ENCODE results near the gene SLC9A9. TPM values are rescaled to one million over a fixed set of nuclear protein-coding genes. Genes with fewer than 3 reads are reported as not detected.

The SLC9A9 gene
- total RNA-seq, 4 donors from 2014 or later = 13.4 to 15.0 (median 14.4) TPM

DNA sequence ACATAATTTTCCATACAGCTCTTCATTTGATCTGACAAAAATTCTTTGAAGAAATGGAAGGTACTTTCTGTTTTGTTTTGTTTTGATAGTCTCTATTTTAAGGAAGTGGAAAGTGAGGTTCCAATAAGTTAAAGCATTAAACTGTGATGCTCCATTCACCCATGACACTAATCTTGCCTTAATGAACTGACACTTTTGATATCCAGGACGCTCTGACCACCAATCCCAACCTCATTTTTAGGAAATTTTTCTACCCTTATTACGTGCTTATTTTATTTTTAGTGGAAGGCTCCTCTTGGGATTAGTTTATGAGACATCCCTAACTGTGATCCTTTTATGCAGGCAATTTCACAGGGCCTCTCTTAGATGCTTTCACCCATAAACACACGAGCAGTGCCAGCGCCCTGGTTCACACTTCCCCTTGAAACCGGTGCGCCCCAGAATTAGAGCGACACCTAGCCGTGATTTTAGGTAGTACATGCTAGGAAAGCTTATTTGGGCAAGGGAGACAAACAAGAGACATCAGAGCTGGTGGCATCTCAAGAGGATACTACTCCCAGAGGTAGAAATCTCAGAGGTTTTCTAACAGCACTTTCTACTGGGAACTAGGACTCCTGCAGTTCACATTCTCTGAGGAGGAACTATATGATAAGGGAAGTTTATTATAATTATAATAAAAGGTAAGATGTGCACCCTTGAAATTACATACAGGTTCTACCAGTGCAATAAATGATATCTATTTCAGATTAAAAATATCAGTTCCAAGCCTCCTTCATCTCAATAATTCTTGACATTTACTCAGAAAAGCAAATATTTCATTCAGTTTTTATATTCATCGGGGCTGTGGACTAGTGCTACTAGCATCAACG, 173.9 kb downstream of the SLC9A9 start:
- peak; percentile 93 for DNase-seq (ENCODE audit: extremely low spot score)
- H3K36me3 ChIP-seq = no peaks in the 10 kb centered on the region
- TF ChIP-seq, protein P1, sequence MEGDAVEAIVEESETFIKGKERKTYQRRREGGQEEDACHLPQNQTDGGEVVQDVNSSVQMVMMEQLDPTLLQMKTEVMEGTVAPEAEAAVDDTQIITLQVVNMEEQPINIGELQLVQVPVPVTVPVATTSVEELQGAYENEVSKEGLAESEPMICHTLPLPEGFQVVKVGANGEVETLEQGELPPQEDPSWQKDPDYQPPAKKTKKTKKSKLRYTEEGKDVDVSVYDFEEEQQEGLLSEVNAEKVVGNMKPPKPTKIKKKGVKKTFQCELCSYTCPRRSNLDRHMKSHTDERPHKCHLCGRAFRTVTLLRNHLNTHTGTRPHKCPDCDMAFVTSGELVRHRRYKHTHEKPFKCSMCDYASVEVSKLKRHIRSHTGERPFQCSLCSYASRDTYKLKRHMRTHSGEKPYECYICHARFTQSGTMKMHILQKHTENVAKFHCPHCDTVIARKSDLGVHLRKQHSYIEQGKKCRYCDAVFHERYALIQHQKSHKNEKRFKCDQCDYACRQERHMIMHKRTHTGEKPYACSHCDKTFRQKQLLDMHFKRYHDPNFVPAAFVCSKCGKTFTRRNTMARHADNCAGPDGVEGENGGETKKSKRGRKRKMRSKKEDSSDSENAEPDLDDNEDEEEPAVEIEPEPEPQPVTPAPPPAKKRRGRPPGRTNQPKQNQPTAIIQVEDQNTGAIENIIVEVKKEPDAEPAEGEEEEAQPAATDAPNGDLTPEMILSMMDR (IDR thresholded peaks at IDR 0.05) = peak; percentile 81 to 99 (median 84)
- no peak for TF ChIP-seq POLR2A (IDR thresholded peaks at IDR 0.05; ENCODE audit: low read depth)
- no peaks in the 10 kb centered on the region for H3K9me3 ChIP-seq
- H3K4me1 ChIP-seq = peaks cover 0 to 6% (median 2%) of the 10 kb centered on the region in 4 donors
- WGBS = 37% methylated on average over 10 of the region's 10 CpGs
- H3K27me3 ChIP-seq = no peaks in the 10 kb centered on the region
- intact Hi-C loops (cut with DNase I) = loop anchor here (10.0 kb wide), 1 partner anchor 550 kb away; no protein-coding TSS in a partner anchor
- H3K4me3 ChIP-seq = no peak overlapping the region
- H3K27ac ChIP-seq (replicated peaks in 1 of 4) = no peak overlapping the region

DNA sequence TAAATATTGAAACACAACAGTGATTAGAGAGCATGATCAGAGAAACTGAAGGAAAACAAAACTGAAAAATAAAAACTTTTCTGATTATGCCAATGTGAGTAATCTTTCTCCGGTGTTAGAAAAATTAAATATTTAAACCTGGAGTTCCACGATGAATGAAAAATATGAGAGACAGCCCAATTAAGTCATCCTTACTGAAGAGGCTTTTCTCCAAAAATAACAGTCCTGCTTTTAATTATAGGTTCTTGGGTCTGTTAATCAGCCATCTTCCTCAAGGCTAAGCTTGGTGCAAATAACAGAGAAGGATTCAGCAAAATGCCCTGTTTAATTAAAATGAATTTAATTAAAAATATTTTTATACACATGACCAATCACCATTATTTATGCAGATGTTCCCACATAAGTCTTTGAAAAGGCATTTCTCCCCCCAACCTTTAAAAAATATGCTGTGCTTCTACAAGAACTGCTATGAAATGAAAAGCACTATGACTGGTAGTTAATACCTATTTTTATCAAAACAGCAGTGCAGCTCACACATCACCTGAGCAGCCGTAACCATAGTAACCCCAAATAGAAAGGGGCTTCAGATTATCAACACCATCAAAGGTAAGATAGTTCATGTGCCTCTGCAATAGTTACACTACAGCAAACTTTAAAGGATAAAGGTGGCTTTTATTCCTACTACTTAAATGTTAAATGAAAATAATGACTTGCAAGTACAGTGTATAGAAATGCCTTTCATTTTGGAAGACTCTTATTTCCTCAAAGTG, 175.7 kb downstream of the SLC9A9 start:
- no peaks in the 10 kb centered on the region for H3K9me3 ChIP-seq
- H3K4me1 ChIP-seq = peaks cover 0 to 6% (median 2%) of the 10 kb centered on the region in 4 donors
- TF ChIP-seq, protein P1 (IDR thresholded peaks at IDR 0.05) = no peak
- no peak for TF ChIP-seq POLR2AphosphoS5 (IDR thresholded peaks at IDR 0.05)
- TF ChIP-seq POLR2A (IDR thresholded peaks at IDR 0.05; ENCODE audit: low read depth) = no peak
- no peak for TF ChIP-seq EP300 (IDR thresholded peaks at IDR 0.05)
- intact Hi-C loops (cut with DNase I) = loop anchor here (10.0 kb wide), 1 partner anchor 548 kb away; no protein-coding TSS in a partner anchor
- DNase-seq (ENCODE audit: extremely low spot score) = no peak
- no peaks in the 10 kb centered on the region for H3K27me3 ChIP-seq
- H3K27ac ChIP-seq (replicated peaks in 1 of 4) = no peak overlapping the region
- H3K4me3 ChIP-seq = no peak overlapping the region
- WGBS = 82% methylated on average over 3 of the region's 3 CpGs
- no peaks in the 10 kb centered on the region for H3K36me3 ChIP-seq

DNA sequence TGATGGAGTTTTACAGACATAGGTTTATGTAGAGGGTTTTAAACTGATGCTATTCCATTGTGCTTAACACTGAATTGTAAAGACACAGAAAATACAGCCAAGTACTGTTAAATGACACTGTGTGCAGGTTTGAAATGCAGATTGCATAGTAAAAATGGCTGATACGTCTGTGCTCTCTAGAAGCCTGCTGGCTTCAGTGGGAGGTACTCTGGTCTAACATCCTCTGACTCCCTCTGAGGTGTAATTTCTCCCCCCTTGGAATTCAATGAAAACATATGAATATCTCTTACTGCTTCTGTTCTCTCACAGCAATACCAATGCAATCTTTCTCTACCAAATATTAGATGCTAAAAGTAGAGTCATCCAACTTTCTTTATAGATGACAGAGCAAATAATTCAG, 176.6 kb downstream of the SLC9A9 start:
- H3K27ac ChIP-seq (replicated peaks in 1 of 4) = no peak overlapping the region
- no peaks in the 10 kb centered on the region for H3K36me3 ChIP-seq
- no peak overlapping the region for H3K4me3 ChIP-seq
- intact Hi-C loops (cut with DNase I) = loop anchor here (10.0 kb wide), 1 partner anchor 547 kb away; no protein-coding TSS in a partner anchor
- 68% methylated on average over 1 of the region's 1 CpG for WGBS
- no peak for DNase-seq (ENCODE audit: extremely low spot score)
- H3K9me3 ChIP-seq = no peaks in the 10 kb centered on the region
- no peaks in the 10 kb centered on the region for H3K27me3 ChIP-seq
- H3K4me1 ChIP-seq = peaks cover 0 to 6% (median 2%) of the 10 kb centered on the region in 4 donors
- TF ChIP-seq EP300 (IDR thresholded peaks at IDR 0.05) (no peak), POLR2AphosphoS5 (IDR thresholded peaks at IDR 0.05) (no peak), POLR2A (IDR thresholded peaks at IDR 0.05; ENCODE audit: low read depth) (no peak)
- TF ChIP-seq, protein P1 (IDR thresholded peaks at IDR 0.05) = no peak

DNA sequence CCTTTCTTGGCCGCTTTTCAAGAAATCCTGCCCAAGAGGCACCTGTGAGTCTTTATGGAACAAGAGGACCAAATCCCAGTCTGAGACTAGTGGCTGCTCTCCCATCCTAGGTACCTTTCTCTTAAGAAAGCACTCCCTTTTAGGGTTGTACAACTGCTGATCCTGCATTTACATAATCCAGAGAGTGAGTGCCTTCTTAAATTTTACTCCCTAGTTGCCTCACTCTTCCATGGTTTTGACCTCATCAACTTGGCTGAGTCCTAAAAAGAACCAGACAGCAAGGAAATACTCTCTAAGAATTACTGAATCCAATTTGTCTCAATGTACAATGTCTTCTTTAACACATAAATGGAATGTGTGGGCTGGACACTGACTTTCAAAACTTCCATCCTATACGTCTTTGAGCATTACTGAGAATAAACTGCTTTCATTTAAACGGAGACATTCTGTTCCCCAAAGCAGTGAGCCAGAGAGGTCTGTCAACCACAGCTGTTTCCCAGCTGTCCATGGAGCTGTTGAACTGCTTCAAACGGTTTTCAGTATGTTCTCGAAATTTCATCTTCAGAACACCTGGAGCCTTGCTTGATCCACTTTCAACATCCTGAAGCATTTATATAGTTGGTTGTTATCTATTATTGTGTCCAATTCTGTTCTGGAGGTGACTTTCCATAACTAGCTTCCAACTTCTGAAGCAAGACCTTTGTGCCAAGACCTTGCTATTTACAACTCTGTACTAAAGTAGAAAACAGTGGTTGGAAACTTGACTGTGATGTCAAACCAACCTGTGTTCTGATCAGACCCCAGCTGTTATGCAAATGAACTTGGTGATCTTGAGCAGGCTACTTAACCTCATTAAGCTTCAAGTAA, 179.1 kb downstream of the SLC9A9 start:
- Histone ChIP-seq H3K4me3 (no peak overlapping the region), H3K27ac (replicated peaks in 1 of 4) (no peak overlapping the region), H3K4me1 (peaks cover 0 to 2% (median under 1%) of the 10 kb centered on the region in 4 donors), H3K36me3 (no peaks in the 10 kb centered on the region), H3K27me3 (no peaks in the 10 kb centered on the region), H3K9me3 (no peaks in the 10 kb centered on the region)
- intact Hi-C loops (cut with DNase I) = no loop called here
- DNase-seq (ENCODE audit: extremely low spot score) = no peak
- TF ChIP-seq POLR2AphosphoS5 (IDR thresholded peaks at IDR 0.05) (no peak), EP300 (IDR thresholded peaks at IDR 0.05) (no peak), POLR2A (IDR thresholded peaks at IDR 0.05; ENCODE audit: low read depth) (no peak)
- TF ChIP-seq, protein P1 (IDR thresholded peaks at IDR 0.05) = no peak
- WGBS = 58% methylated on average over 5 of the region's 5 CpGs

Measured in esophagus muscularis mucosa (tissue), 4 donors.